Measurements from ENCODE around the gene CACNA1I.

CACNA1I gene

GRCh38 chr22:39627865-39628562 lies 57.5 kb downstream of the CACNA1I start:
- DNase-seq, result no peak

- no peak for DNase-seq
Measured at GRCh38 chr22:39628563-39629080, 58.1 kb downstream of the CACNA1I start.

GRCh38 chr22:39629851-39630250 lies 59.3 kb downstream of the CACNA1I start:
- no peak for DNase-seq

- no peak for DNase-seq
Measured at GRCh38 chr22:39630721-39631120, 60.2 kb downstream of the CACNA1I start.

GRCh38 chr22:39631381-39632286 lies 61.1 kb downstream of the CACNA1I start:
- DNase-seq, result no peak

- DNase-seq, result no peak
Measured at GRCh38 chr22:39634530-39635405, 64.2 kb downstream of the CACNA1I start.

GRCh38 chr22:39635719-39636118 lies 65.2 kb downstream of the CACNA1I start:
- DNase-seq, result no peak

GRCh38 chr22:39638958-39639357 lies 68.4 kb downstream of the CACNA1I start:
- DNase-seq, result no peak

GRCh38 chr22:39641660-39642310 lies 71.2 kb downstream of the CACNA1I start:
- DNase-seq, result no peak

GRCh38 chr22:39643311-39644083 lies 72.9 kb downstream of the CACNA1I start:
- DNase-seq, result no peak

- DNase-seq, result no peak
Measured at GRCh38 chr22:39645532-39645931, 75.0 kb downstream of the CACNA1I start.

GRCh38 chr22:39646398-39647063 lies 76.0 kb downstream of the CACNA1I start:
- DNase-seq, result no peak

GRCh38 chr22:39647836-39648629 lies 77.5 kb downstream of the CACNA1I start:
- no peak for DNase-seq

GRCh38 chr22:39648630-39648950 lies 78.0 kb downstream of the CACNA1I start:
- DNase-seq, result no peak

GRCh38 chr22:39649500-39650089 lies 79.0 kb downstream of the CACNA1I start:
- no peak for DNase-seq

- no peak for DNase-seq
Measured at GRCh38 chr22:39651053-39651996, 80.8 kb downstream of the CACNA1I start.

- DNase-seq, result no peak
Measured at GRCh38 chr22:39652990-39653786, 82.6 kb downstream of the CACNA1I start.

- DNase-seq, result no peak
Measured at GRCh38 chr22:39653787-39654077, 83.2 kb downstream of the CACNA1I start.
